MM.1S (cell line): Measurements from ENCODE around the gene MOSPD3.

ENCODE experiments used
- DNase-seq: peaks from one replicate; pipeline ENCODE4 v3.0.0-alpha.2; 2015
- H2AFZ ChIP-seq: fragments of 300-600 bp; sonication (generic); 2 replicates; pipeline ENCODE4 v1.6.0; 2016; ENCODE audit warnings: antibody characterized with exemption, low read length
- H3F3A ChIP-seq: fragments of 300-600 bp; sonication (generic); 2 replicates; pipeline ENCODE4 v1.6.1; 2016; ENCODE audit warnings: mild to moderate bottlenecking, antibody characterized with exemption, low read length, moderate library complexity, mixed read lengths; ENCODE audit not compliant: insufficient read depth
- H3K27ac ChIP-seq: fragments of 300-600 bp; sonication (generic); 2 replicates; pipeline ENCODE4 v1.5.1; 2016; ENCODE audit warnings: mild to moderate bottlenecking, low read length
- H3K27me3 ChIP-seq: fragments of 300-600 bp; sonication (generic); replicated peaks from 2 replicates; pipeline ENCODE4 v1.6.0; 2016; ENCODE audit warnings: low read length; ENCODE audit not compliant: insufficient read depth
- H3K36me3 ChIP-seq: fragments of 300-600 bp; sonication (generic); replicated peaks from 2 replicates; pipeline ENCODE4 v1.6.1; 2016; ENCODE audit warnings: mild to moderate bottlenecking, low read length, mixed read lengths; ENCODE audit not compliant: insufficient read depth
- H3K4me1 ChIP-seq: fragments of 300-600 bp; sonication (generic); 2 replicates; pipeline ENCODE4 v1.6.1; 2016; ENCODE audit warnings: low read length, mixed read lengths
- H3K4me2 ChIP-seq: fragments of 300-600 bp; sonication (generic); 2 replicates; pipeline ENCODE4 v1.6.0; 2016; ENCODE audit warnings: low read depth, low read length
- H3K4me3 ChIP-seq: fragments of 300-600 bp; sonication (generic); 2 replicates; pipeline ENCODE4 v1.5.1; 2016; ENCODE audit warnings: low read length, mixed read lengths
- H3K79me2 ChIP-seq: fragments of 300-600 bp; sonication (generic); 2 replicates; pipeline ENCODE4 v1.6.1; 2016; ENCODE audit warnings: mixed run types, low read length, mixed read lengths
- H3K9ac ChIP-seq: fragments of 300-600 bp; sonication (generic); 2 replicates; pipeline ENCODE4 v1.6.1; 2016; ENCODE audit warnings: low read length, mixed read lengths
- H3K9me2 ChIP-seq: fragments of 300-600 bp; sonication (generic); replicated peaks from 2 replicates; pipeline ENCODE4 v1.6.1; 2016; ENCODE audit warnings: mild to moderate bottlenecking, low read length, mixed read lengths; ENCODE audit not compliant: insufficient read depth
- H3K9me3 ChIP-seq: fragments of 300-600 bp; sonication (generic); replicated peaks from 2 replicates; pipeline ENCODE4 v1.6.1; 2016; ENCODE audit warnings: mild to moderate bottlenecking, low read length, mixed read lengths; ENCODE audit not compliant: insufficient read depth
- H4K20me1 ChIP-seq: fragments of 300-600 bp; sonication (generic); 2 replicates; pipeline ENCODE4 v1.6.1; 2016; ENCODE audit warnings: mild to moderate bottlenecking, low read length, moderate library complexity, mixed read lengths; ENCODE audit not compliant: insufficient read depth
- CTCF ChIP-seq: fragments of 300-600 bp; sonication (generic); IDR thresholded peaks from 2 replicates; pipeline ENCODE4 v1.5.1; 2016; ENCODE audit warnings: antibody characterized with exemption, low read length, mixed read lengths
- EZH2 ChIP-seq: fragments of 300-600 bp; sonication (generic); optimal IDR thresholded peaks from 2 replicates; pipeline ENCODE3; 2017; ENCODE audit warnings: low read depth, mild to moderate bottlenecking, antibody characterized with exemption, low read length, mixed read lengths
- EZH2phosphoT487 ChIP-seq: fragments of 300-600 bp; sonication (generic); IDR thresholded peaks from 2 replicates; pipeline ENCODE4 v1.6.1; 2018; ENCODE audit warnings: antibody characterized with exemption, low read length

The MOSPD3 gene

GRCh38 chr7:100565133-100565571 lies 47.2 kb upstream of the MOSPD3 start:
- Histone ChIP-seq H3K27ac (no peak overlapping the region), H3K9ac (no peak overlapping the region), H3K27me3 (peaks cover 7% of the 10 kb centered on the region), H3K4me1 (no peaks in the 10 kb centered on the region), H4K20me1 (no peaks in the 10 kb centered on the region), H3K4me2 (no peak overlapping the region), H3K9me3 (no peaks in the 10 kb centered on the region), H3K36me3 (no peaks in the 10 kb centered on the region), H3K9me2 (no peaks in the 10 kb centered on the region), H3K4me3 (no peak overlapping the region), H3F3A (no peaks in the 10 kb centered on the region), H2AFZ (no peak overlapping the region), H3K79me2 (no peaks in the 10 kb centered on the region)
- TF ChIP-seq EZH2 (no peak), CTCF (no peak), EZH2phosphoT487 (no peak)
- no peak for DNase-seq

- Histone ChIP-seq H2AFZ (no peak overlapping the region), H3K9ac (no peak overlapping the region), H3K4me1 (no peaks in the 10 kb centered on the region), H3K9me3 (no peaks in the 10 kb centered on the region), H3F3A (no peaks in the 10 kb centered on the region), H3K4me3 (no peak overlapping the region), H3K79me2 (no peaks in the 10 kb centered on the region), H4K20me1 (no peaks in the 10 kb centered on the region), H3K27me3 (peaks cover 11% of the 10 kb centered on the region), H3K27ac (no peak overlapping the region), H3K4me2 (no peak overlapping the region), H3K9me2 (no peaks in the 10 kb centered on the region), H3K36me3 (no peaks in the 10 kb centered on the region)
- TF ChIP-seq EZH2 (no peak), EZH2phosphoT487 (no peak), CTCF (no peak)
- DNase-seq, result no peak
These were observed 46.3 kb upstream of the MOSPD3 start for GRCh38 chr7:100566018-100566531.

- no peaks in the 10 kb centered on the region for H4K20me1 ChIP-seq
- H3K4me2 ChIP-seq, result no peak overlapping the region
- no peak overlapping the region for H2AFZ ChIP-seq
- H3K27me3 ChIP-seq, result peaks cover 11% of the 10 kb centered on the region
- H3K27ac ChIP-seq, result no peak overlapping the region
- H3K36me3 ChIP-seq, result no peaks in the 10 kb centered on the region
- no peaks in the 10 kb centered on the region for H3K9me2 ChIP-seq
- no peak overlapping the region for H3K9ac ChIP-seq
- no peak overlapping the region for H3K4me3 ChIP-seq
- H3K9me3 ChIP-seq, result no peaks in the 10 kb centered on the region
- TF ChIP-seq EZH2, result no peak
- no peak for TF ChIP-seq CTCF
- no peak for TF ChIP-seq EZH2phosphoT487
- H3F3A ChIP-seq, result no peaks in the 10 kb centered on the region
- no peaks in the 10 kb centered on the region for H3K79me2 ChIP-seq
- DNase-seq, result no peak
- no peaks in the 10 kb centered on the region for H3K4me1 ChIP-seq
These were observed 45.2 kb upstream of the MOSPD3 start for GRCh38 chr7:100567031-100567730.
